PC-9 (cell line): ENCODE data around the gene FBXO34. TPM values are rescaled to one million over a fixed set of nuclear protein-coding genes. Genes with fewer than 3 reads are reported as not detected.

Experiments
- BruUV-seq: library from RNA; stranded (reverse); fragments of 400-500 nt; replicated peaks from 2 replicates; lab custom pipeline; 2021; lab: Mats Ljungman, UMichigan
- CTCF ChIA-PET: fragments of 300-600 bp; sonication (Branson Sonifier 250); formaldehyde crosslinking; loops from one replicate; lab custom pipeline; 2022; ENCODE audit warnings: antibody characterized with exemption; lab: Charles Lee
- POLR2A ChIA-PET: fragments of 300-600 bp; sonication (Branson Sonifier 250); formaldehyde crosslinking; loops from one replicate; lab custom pipeline; 2022; ENCODE audit warnings: antibody characterized with exemption; ENCODE audit not compliant: unreplicated experiment; lab: Charles Lee
- DNase-seq, 2 experiments: peaks; one replicate each; pipeline versions ENCODE4 v3.0.0 to v3.0.0-alpha.2; 2015 to 2022; ENCODE audit warnings: mixed read lengths in 1 of 2
- H2AFZ ChIP-seq: fragments of 200-600 bp; sonication (generic); 2 replicates; pipeline ENCODE4 v1.8.1; 2017; ENCODE audit warnings: antibody characterized with exemption
- H3F3A ChIP-seq: fragments of 200-600 bp; sonication (generic); 2 replicates; pipeline ENCODE4 v1.8.1; 2017; ENCODE audit warnings: antibody characterized with exemption, mild to moderate bottlenecking, low read depth; ENCODE audit not compliant: insufficient read depth
- H3K27ac ChIP-seq: fragments of 200-600 bp; sonication (generic); 2 replicates; pipeline ENCODE4 v1.6.1; 2016; ENCODE audit warnings: mixed run types
- H3K27me3 ChIP-seq: fragments of 200-600 bp; sonication (generic); 2 replicates; pipeline ENCODE4 v1.6.1; 2016; ENCODE audit warnings: low read depth, mixed run types; ENCODE audit not compliant: insufficient read depth
- H3K36me3 ChIP-seq: fragments of 200-600 bp; sonication (generic); 2 replicates; pipeline ENCODE4 v1.6.1; 2016; ENCODE audit warnings: low read depth, mixed run types
- H3K4me1 ChIP-seq: fragments of 200-600 bp; sonication (generic); replicated peaks from 2 replicates; pipeline ENCODE4 v1.6.1; 2016; ENCODE audit warnings: mixed run types; ENCODE audit not compliant: insufficient read depth
- H3K4me2 ChIP-seq: fragments of 200-600 bp; sonication (generic); 2 replicates; pipeline ENCODE4 v1.6.1; 2017; ENCODE audit warnings: mixed run types
- H3K4me3 ChIP-seq: fragments of 200-600 bp; sonication (generic); 2 replicates; pipeline ENCODE4 v1.6.1; 2016; ENCODE audit warnings: mixed run types
- H3K79me2 ChIP-seq: fragments of 200-600 bp; sonication (generic); 2 replicates; pipeline ENCODE4 v1.6.1; 2017; ENCODE audit warnings: low read depth, mixed run types
- H3K9me2 ChIP-seq: fragments of 200-600 bp; sonication (generic); 2 replicates; pipeline ENCODE4 v1.8.1; 2017; ENCODE audit warnings: mild to moderate bottlenecking; ENCODE audit not compliant: insufficient read depth
- H3K9me3 ChIP-seq: fragments of 200-600 bp; sonication (generic); 2 replicates; pipeline ENCODE4 v1.8.1; 2016; ENCODE audit warnings: low read depth; ENCODE audit not compliant: insufficient read depth
- H4K20me1 ChIP-seq: fragments of 200-600 bp; sonication (generic); 2 replicates; pipeline ENCODE4 v1.8.1; 2017; ENCODE audit not compliant: insufficient read depth
- EZH2 ChIP-seq: fragments of 200-600 bp; sonication (generic); IDR thresholded peaks from 2 replicates; pipeline ENCODE4 v1.8.0; 2017; ENCODE audit warnings: antibody characterized with exemption, low read depth
- intact Hi-C: fragments of 100-400 bp; cut with micrococcal nuclease; formaldehyde crosslinking; loops from one replicate; pipeline ENCODE4 v1.10.0; 2022; ENCODE audit not compliant: unreplicated experiment
- total RNA-seq: library from RNA; stranded (reverse); gene quantifications from 2 replicates; pipeline ENCODE4 v1.2.3, GENCODE V29; 2021
- TF ChIP-seq, protein P1 (sequence below): fragments of 200-600 bp; sonication (generic); conservative IDR thresholded peaks from 2 replicates; pipeline ENCODE4 v1.6.1; 2017; ENCODE audit warnings: mixed run types, antibody characterized with exemption, mild to moderate bottlenecking, moderate library complexity

Gene FBXO34
- total RNA-seq, 1 experiment from 2014 or later, result 32.8 TPM

GRCh38 chr14:55243386-55243785 is 27.8 kb upstream of the FBXO34 start:
- Histone ChIP-seq H3K27me3 (no peaks in the 10 kb centered on the region), H3K27ac (no peak overlapping the region), H3K4me1 (no peaks in the 10 kb centered on the region), H3K9me3 (no peaks in the 10 kb centered on the region), H3K4me3 (no peak overlapping the region), H3K4me2 (no peak overlapping the region), H2AFZ (no peak overlapping the region), H3K79me2 (no peaks in the 10 kb centered on the region), H4K20me1 (no peaks in the 10 kb centered on the region), H3K9me2 (no peaks in the 10 kb centered on the region), H3K36me3 (no peaks in the 10 kb centered on the region), H3F3A (no peaks in the 10 kb centered on the region)
- intact Hi-C loops, result no loop called here
- ChIA-PET POLR2A (no interaction called here), CTCF (no interaction called here)
- BruUV-seq, result no TSS peak
- no peak for DNase-seq
- no peak for TF ChIP-seq EZH2
- TF ChIP-seq, protein P1, sequence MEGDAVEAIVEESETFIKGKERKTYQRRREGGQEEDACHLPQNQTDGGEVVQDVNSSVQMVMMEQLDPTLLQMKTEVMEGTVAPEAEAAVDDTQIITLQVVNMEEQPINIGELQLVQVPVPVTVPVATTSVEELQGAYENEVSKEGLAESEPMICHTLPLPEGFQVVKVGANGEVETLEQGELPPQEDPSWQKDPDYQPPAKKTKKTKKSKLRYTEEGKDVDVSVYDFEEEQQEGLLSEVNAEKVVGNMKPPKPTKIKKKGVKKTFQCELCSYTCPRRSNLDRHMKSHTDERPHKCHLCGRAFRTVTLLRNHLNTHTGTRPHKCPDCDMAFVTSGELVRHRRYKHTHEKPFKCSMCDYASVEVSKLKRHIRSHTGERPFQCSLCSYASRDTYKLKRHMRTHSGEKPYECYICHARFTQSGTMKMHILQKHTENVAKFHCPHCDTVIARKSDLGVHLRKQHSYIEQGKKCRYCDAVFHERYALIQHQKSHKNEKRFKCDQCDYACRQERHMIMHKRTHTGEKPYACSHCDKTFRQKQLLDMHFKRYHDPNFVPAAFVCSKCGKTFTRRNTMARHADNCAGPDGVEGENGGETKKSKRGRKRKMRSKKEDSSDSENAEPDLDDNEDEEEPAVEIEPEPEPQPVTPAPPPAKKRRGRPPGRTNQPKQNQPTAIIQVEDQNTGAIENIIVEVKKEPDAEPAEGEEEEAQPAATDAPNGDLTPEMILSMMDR, result no peak

- no peak for DNase-seq
- H3K9me3 ChIP-seq, result no peaks in the 10 kb centered on the region
- H3K79me2 ChIP-seq, result no peaks in the 10 kb centered on the region
- no peaks in the 10 kb centered on the region for H3F3A ChIP-seq
- H3K27me3 ChIP-seq, result no peaks in the 10 kb centered on the region
- no peak overlapping the region for H2AFZ ChIP-seq
- H3K9me2 ChIP-seq, result no peaks in the 10 kb centered on the region
- no peak overlapping the region for H3K4me3 ChIP-seq
- H4K20me1 ChIP-seq, result no peaks in the 10 kb centered on the region
- no peak for TF ChIP-seq EZH2
- TF ChIP-seq, protein P1, result no peak
- intact Hi-C loops, result no loop called here
- no peak overlapping the region for H3K4me2 ChIP-seq
- H3K27ac ChIP-seq, result no peak overlapping the region
- BruUV-seq, result no TSS peak
- H3K4me1 ChIP-seq, result no peaks in the 10 kb centered on the region
- H3K36me3 ChIP-seq, result no peaks in the 10 kb centered on the region
- CTCF ChIA-PET, result no interaction called here
- POLR2A ChIA-PET, result no interaction called here
These were observed 27.4 kb upstream of the FBXO34 start for GRCh38 chr14:55243813-55244212.

- no peaks in the 10 kb centered on the region for H3K9me2 ChIP-seq
- no peaks in the 10 kb centered on the region for H3K4me1 ChIP-seq
- H3K4me3 ChIP-seq, result no peak overlapping the region
- H3F3A ChIP-seq, result no peaks in the 10 kb centered on the region
- intact Hi-C loops, result no loop called here
- DNase-seq, result no peak
- H3K36me3 ChIP-seq, result no peaks in the 10 kb centered on the region
- CTCF ChIA-PET, result interaction anchor here (0.6 kb wide), 1 partner anchor 182 kb away, joined by 4 read pairs; no protein-coding TSS in a partner anchor
- no peak overlapping the region for H3K27ac ChIP-seq
- TF ChIP-seq, protein P1, result peak; percentile 52; the same call in 1 of the 2 replicates
- TF ChIP-seq EZH2, result no peak
- no peaks in the 10 kb centered on the region for H3K27me3 ChIP-seq
- H3K4me2 ChIP-seq, result no peak overlapping the region
- no peaks in the 10 kb centered on the region for H4K20me1 ChIP-seq
- no peaks in the 10 kb centered on the region for H3K9me3 ChIP-seq
- H2AFZ ChIP-seq, result no peak overlapping the region
- H3K79me2 ChIP-seq, result no peaks in the 10 kb centered on the region
- no TSS peak for BruUV-seq
- POLR2A ChIA-PET, result interaction anchor here (0.6 kb wide), 1 partner anchor 195 kb away, joined by 3 read pairs; the partner anchor contains the start of gene MAPK1IP1L
These were observed 25.5 kb upstream of the FBXO34 start for GRCh38 chr14:55245657-55246268.
